CD4-positive, alpha-beta T cell treated with Interleukin-10 for 1 hour (primary cell): Measurements from ENCODE around the gene NAA10.
"Not testable (repeated sequence)": the region's sequence is repeated elsewhere in the genome, so short reads cannot be mapped to it uniquely, and the experiment has no call there.

Experiments used
- DNase-seq: peaks from one replicate; pipeline ENCODE4 v3.0.0-alpha.2; 2020

Gene NAA10

GRCh38 chrX:153934762-153935325 lies at the start of gene NAA10:
TSS of gene NAA10 (minus strand) at chrX:153935037. CDS start at chrX:153934904, 133 bp downstream.
- peak; percentile 71 for DNase-seq

GRCh38 chrX:153983321-153983801 lies 48.5 kb upstream of the NAA10 start:
- DNase-seq: no peak

- DNase-seq: peak; percentile 77
These were observed 47.1 kb upstream of the NAA10 start for GRCh38 chrX:153981771-153982533.

- DNase-seq: no peak
These were observed 46.4 kb upstream of the NAA10 start for GRCh38 chrX:153981231-153981630.

GRCh38 chrX:153980394-153980793 lies 45.6 kb upstream of the NAA10 start:
- DNase-seq: not testable (repeated sequence)

GRCh38 chrX:153974726-153975286 lies 40.0 kb upstream of the NAA10 start:
- no peak for DNase-seq

GRCh38 chrX:153974003-153974725 lies 39.3 kb upstream of the NAA10 start:
- DNase-seq: no peak

- DNase-seq: no peak
These were observed 38.5 kb upstream of the NAA10 start for GRCh38 chrX:153973127-153974002.

- DNase-seq: peak; percentile 90
These were observed 37.7 kb upstream of the NAA10 start, which contains the start of gene TMEM187 for GRCh38 chrX:153972368-153973126. TSS of gene TMEM187 (plus strand) at chrX:153972754. CDS start at chrX:153982063, 9,309 bp downstream.

- DNase-seq: peak; percentile 93
These were observed 36.9 kb upstream of the NAA10 start, which contains the start of gene HCFC1 for GRCh38 chrX:153971450-153972367. TSS of gene HCFC1 (minus strand) at chrX:153971818. CDS start at chrX:153970840, 978 bp downstream.

GRCh38 chrX:153971124-153971449 lies 36.2 kb upstream of the NAA10 start:
- DNase-seq: peak; percentile 90

- peak; percentile 51 for DNase-seq
These were observed 35.7 kb upstream of the NAA10 start for GRCh38 chrX:153970357-153971123.

GRCh38 chrX:153969904-153970356 lies 35.1 kb upstream of the NAA10 start:
- DNase-seq: no peak

- no peak for DNase-seq
These were observed 34.5 kb upstream of the NAA10 start for GRCh38 chrX:153969125-153969903.

- peak; percentile 45 for DNase-seq
These were observed 33.9 kb upstream of the NAA10 start for GRCh38 chrX:153968754-153969124.

- DNase-seq: no peak
These were observed 33.4 kb upstream of the NAA10 start for GRCh38 chrX:153968255-153968654.

- DNase-seq: peak; percentile 61
These were observed 32.8 kb upstream of the NAA10 start for GRCh38 chrX:153967536-153968224.
